Activated CD4-positive, alpha-beta T cell treated with anti-CD3 and anti-CD28 coated beads for 24 hours (primary cell): ENCODE measurements around the gene PTBP1.

Experiments
- DNase-seq, 2 donors: peaks; one replicate each; pipeline ENCODE4 v3.0.0-alpha.2; 2020; ENCODE audit warnings: low read depth in 2 of 2

The PTBP1 gene

DNA sequence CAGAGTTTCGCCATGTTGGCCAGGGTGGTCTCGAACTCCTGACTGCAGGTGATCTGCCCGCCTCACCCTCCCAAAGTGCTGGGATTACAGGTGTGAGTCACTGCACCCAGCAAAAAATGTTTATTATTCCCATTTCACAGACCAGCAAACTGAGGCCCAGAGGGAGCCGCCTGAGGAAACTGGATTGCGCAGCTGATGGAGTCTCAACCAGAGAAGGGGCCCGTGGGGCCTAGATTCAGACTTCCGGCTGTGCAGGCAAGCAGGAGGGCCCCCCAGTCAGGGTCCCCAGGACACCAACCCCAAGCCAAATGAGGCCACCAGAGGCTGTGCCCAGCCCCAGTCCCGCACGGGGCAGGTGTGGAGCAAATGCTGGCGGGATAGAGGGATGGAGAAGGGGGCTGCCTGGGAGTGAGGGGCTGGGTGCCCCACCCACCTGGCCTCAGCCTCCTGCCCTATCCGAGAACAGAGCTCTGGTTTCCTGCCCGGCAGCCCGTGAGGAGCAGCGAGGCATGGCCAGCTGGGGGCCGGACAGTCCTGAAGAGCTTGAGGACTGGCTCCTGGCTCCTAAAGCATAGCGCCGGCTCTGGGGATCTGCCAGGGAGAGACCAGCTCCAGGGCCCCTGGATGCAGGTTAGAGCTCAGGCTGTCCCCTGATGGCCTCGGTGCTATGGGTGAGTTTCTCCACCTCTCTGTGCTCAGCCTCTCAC is 24.4 kb upstream of the PTBP1 start:
- DNase-seq, result no peak

- no peak for DNase-seq
These were observed 20.7 kb upstream of the PTBP1 start for GRCh38 chr19:776549-776948.

GRCh38 chr19:778910-779653 is 18.2 kb upstream of the PTBP1 start:
- DNase-seq, result no peak

DNA sequence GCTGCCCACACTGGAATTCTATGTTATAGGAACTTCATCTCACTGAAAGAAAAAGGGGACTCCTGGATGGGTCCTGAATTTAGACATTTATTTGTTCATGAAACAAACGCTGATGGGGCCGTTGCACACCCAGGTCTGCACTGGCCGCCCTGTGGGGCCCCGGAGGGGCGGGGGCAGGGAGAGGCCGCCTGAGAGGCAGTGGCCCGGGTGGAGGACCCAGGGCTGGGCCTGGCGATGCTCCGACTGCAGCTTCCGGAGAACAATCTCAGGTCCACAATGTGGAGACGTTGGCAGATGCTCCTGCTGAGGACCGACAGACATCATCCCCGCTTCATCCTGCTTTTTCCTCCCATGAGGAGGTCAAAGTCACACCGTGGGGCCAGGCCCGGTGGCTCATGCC is 16.3 kb upstream of the PTBP1 start:
- no peak for DNase-seq

DNA sequence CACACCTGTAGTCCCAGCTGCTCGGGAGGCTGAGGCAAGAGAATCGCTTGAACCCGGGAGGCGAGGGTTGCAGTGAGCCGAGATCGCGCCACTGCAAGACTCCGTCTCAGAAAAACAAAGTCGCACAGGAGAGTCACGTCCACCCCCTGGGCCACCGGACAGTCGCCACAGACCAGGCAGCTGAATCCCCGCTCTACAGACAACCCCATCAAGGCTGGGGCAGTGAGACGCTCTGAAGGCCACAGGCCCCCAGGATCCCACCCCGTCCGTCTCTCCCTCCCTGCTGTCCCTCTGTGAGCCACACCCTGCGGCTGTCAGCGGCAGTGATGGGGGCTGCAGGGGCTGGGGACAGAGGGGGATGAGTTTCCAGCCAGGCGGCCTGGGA is 15.5 kb upstream of the PTBP1 start:
- DNase-seq, result no peak

- DNase-seq, result no peak
These were observed 14.9 kb upstream of the PTBP1 start for GRCh38 chr19:782185-782877.

- no peak for DNase-seq
These were observed 14.2 kb upstream of the PTBP1 start for GRCh38 chr19:782878-783668.

DNA sequence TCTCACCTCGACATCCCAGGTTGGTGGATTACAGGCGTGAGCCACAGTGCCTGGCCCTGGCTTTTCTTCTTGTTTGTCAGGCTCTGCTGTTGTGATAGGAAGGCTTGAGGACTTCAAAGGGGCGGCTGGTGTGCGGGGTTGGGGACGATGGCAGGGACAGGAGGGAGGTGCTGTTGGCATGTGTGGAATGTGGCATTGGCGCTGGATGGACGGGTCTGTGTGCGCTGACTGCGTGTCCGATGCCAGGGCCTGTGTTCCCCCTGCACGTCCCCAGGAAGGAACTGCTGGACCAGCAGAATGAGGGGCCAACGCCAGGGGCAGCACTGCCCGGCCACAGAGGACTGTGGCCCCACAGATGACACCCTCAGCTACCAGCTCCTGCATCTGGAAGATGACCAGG is 12.7 kb upstream of the PTBP1 start:
- DNase-seq, result no peak

DNA sequence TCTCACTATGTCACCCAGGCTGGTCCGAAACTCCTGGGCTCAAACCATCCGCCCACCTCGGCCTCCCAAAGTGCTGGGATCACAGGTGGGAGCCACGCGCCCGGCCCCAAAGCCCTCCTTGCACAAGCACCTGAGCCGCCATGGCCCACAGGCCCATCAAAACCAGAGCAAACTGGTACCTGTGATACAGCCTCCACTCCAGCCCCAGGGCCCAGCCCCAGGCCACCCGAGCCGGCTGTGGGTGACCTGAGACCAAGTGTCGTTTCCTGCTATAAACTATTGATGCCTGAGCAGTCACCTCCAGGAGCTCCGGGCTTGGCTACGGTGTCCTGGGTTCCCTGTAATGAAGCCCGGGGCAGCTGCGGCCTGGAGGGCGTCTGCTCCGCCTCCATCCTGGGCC is 9.7 kb upstream of the PTBP1 start:
- no peak for DNase-seq

DNA sequence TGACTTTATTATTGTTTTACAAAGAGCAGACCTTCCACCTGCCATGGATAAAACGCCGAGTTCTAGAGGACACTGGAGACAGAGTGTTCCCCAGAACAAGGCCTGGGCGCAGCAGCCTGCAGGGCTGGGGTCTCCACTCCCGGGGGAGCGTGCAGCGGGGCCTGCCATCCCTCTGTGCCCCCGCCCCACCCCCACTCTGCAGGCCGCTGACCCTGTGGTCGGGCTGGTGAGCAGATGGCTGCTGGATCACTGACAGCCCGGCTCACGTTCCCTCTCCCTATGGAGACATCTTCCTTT is 8.6 kb upstream of the PTBP1 start:
- no peak for DNase-seq

- DNase-seq, result no peak
These were observed 8.1 kb upstream of the PTBP1 start for GRCh38 chr19:788983-789700.

GRCh38 chr19:789701-790060 is 7.6 kb upstream of the PTBP1 start:
- DNase-seq, result no peak

DNA sequence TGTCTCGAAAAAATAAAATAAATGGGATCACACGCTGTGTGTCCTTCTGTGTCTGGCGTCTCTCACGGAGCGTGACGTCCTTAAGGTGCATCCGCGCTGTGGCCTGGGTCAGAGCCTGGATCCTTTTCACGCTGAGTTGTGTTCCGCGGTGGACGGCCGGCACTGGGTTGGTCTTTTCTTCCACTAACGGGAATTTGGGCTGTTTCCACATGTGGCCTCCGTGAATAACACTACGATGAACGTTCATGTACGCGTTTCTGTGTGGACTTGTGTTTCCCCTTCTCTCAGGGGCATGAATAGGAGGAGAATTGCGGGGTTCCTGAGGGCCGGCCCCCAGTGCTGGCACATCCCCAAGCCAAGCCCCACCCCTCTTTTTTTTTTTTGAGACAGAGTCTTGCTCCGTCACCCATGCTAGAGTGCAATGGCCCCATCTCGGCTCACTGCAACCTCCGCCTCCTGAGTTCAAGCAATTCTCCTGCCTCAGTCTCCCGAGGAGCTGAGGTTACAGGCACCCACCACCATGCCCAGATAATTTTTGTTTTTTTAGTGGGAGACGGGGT is 6.2 kb upstream of the PTBP1 start:
- no peak for DNase-seq

- no peak for DNase-seq
These were observed 5.5 kb upstream of the PTBP1 start for GRCh38 chr19:791567-792305.

- no peak for DNase-seq
These were observed 4.9 kb upstream of the PTBP1 start for GRCh38 chr19:792306-792885.

DNA sequence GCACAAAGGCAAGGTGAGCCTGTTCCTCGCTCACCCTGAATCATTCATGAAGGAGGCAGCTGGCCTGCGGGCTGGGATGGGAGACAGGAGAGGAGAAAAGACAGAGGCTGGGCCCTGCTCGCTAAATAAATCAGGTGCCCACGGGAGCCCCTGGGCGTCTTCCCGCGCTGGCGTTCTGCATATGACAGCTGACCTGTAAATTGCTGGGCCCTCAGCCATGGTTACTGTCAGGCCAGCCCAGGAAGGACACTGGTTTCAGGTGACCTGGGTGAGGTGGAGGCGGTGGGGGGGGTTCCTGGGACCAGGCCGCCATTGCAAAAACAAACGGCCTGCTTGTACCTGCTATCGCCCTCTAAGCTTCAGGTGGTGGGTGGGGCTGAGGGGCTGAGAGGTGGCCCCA is 3.4 kb upstream of the PTBP1 start:
- DNase-seq, result no peak

DNA sequence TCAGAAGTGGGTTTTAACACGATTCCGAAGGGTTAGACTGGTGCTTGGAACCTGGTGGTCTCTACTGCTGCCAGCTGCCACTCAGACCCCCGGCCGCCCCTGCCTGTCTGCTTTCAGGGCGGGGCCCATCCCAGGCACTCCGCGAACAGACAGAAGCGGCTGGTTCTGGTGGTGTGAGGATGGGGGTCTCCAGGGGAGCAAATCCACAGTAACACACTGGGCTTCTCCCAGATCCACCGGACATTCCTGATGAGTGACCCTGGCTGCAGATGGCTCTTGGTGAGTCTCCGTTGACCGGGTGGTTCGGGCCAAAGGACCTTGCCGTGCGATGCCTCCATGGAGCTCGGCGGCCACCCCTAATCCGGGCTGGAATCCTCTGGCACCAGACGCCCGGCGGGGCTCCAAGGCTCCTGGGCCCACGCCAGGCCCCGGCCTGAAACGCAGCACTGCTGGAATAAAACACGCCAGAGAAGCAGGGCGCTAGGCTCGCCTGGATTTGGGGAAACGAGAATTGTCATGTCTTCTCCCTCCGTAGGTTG is 2.1 kb upstream of the PTBP1 start:
- no peak for DNase-seq

- DNase-seq, result no peak
These were observed 1.3 kb upstream of the PTBP1 start for GRCh38 chr19:795691-796581.
